Measurements from ENCODE around the gene SRGAP3.

SRGAP3 gene

GRCh38 chr3:9081184-9081818, 168.1 kb downstream of the SRGAP3 start:
- no peaks in the 10 kb centered on the region for H3K9me3 ChIP-seq (ENCODE audit: low read length)
- H3K4me1 ChIP-seq (ENCODE audit: insufficient read depth, low read length, severe bottlenecking), result no peaks in the 10 kb centered on the region
- no peaks in the 10 kb centered on the region; the same call in 1 of the 2 replicates for H3K27me3 ChIP-seq (ENCODE audit: insufficient read depth, low read length)
- H3K9me2 ChIP-seq (ENCODE audit: low read depth, low read length), result no peaks in the 10 kb centered on the region
- H3K4me2 ChIP-seq (ENCODE audit: low read length), result no peak overlapping the region
- no peak overlapping the region for H3K9ac ChIP-seq (ENCODE audit: low read length)
- no peaks in the 10 kb centered on the region for H3F3A ChIP-seq (ENCODE audit: insufficient read depth, low read length)
- no peaks in the 10 kb centered on the region for H3K79me2 ChIP-seq (ENCODE audit: insufficient read depth, low read length)
- no peaks in the 10 kb centered on the region for H4K20me1 ChIP-seq (ENCODE audit: insufficient read depth, low read length)
- no peak overlapping the region for H3K4me3 ChIP-seq (ENCODE audit: low read depth, low read length, poor library complexity, severe bottlenecking)
- H3K27ac ChIP-seq (ENCODE audit: low read depth, low read length, poor library complexity, severe bottlenecking), result no peak overlapping the region
- TF ChIP-seq CTCF (IDR thresholded peaks at IDR 0.05; ENCODE audit: low read length) (no peak), EZH2 (IDR thresholded peaks at IDR 0.05; ENCODE audit: borderline replicate concordance, low read length) (no peak)
- no peaks in the 10 kb centered on the region for H3K36me3 ChIP-seq (ENCODE audit: insufficient read depth, low read length)
- H2AFZ ChIP-seq (ENCODE audit: low read length), result no peak overlapping the region

- no peak overlapping the region for H3K4me2 ChIP-seq (ENCODE audit: low read length)
- H3K9me3 ChIP-seq (ENCODE audit: low read length), result no peaks in the 10 kb centered on the region
- H3F3A ChIP-seq (ENCODE audit: insufficient read depth, low read length), result no peaks in the 10 kb centered on the region
- H3K27ac ChIP-seq (ENCODE audit: low read depth, low read length, poor library complexity, severe bottlenecking), result no peak overlapping the region
- no peaks in the 10 kb centered on the region for H3K79me2 ChIP-seq (ENCODE audit: insufficient read depth, low read length)
- no peaks in the 10 kb centered on the region for H4K20me1 ChIP-seq (ENCODE audit: insufficient read depth, low read length)
- no peaks in the 10 kb centered on the region for H3K36me3 ChIP-seq (ENCODE audit: insufficient read depth, low read length)
- H3K4me1 ChIP-seq (ENCODE audit: insufficient read depth, low read length, severe bottlenecking), result no peaks in the 10 kb centered on the region
- H3K9me2 ChIP-seq (ENCODE audit: low read depth, low read length), result no peaks in the 10 kb centered on the region
- H2AFZ ChIP-seq (ENCODE audit: low read length), result no peak overlapping the region
- H3K4me3 ChIP-seq (ENCODE audit: low read depth, low read length, poor library complexity, severe bottlenecking), result no peak overlapping the region
- H3K27me3 ChIP-seq (ENCODE audit: insufficient read depth, low read length), result no peaks in the 10 kb centered on the region; the same call in 1 of the 2 replicates
- TF ChIP-seq EZH2 (IDR thresholded peaks at IDR 0.05; ENCODE audit: borderline replicate concordance, low read length), result no peak
- TF ChIP-seq CTCF (IDR thresholded peaks at IDR 0.05; ENCODE audit: low read length), result no peak
- no peak overlapping the region for H3K9ac ChIP-seq (ENCODE audit: low read length)
These were observed 169.3 kb downstream of the SRGAP3 start for GRCh38 chr3:9080163-9080562.

GRCh38 chr3:9079676-9080075, 169.8 kb downstream of the SRGAP3 start:
- H3K4me1 ChIP-seq (ENCODE audit: insufficient read depth, low read length, severe bottlenecking), result no peaks in the 10 kb centered on the region

More at GRCh38 chr3:9079676-9080075, 169.8 kb downstream of the SRGAP3 start:
- Histone ChIP-seq H3K4me3 (ENCODE audit: low read depth, low read length, poor library complexity, severe bottlenecking) (no peak overlapping the region), H2AFZ (ENCODE audit: low read length) (no peak overlapping the region), H3F3A (ENCODE audit: insufficient read depth, low read length) (no peaks in the 10 kb centered on the region), H4K20me1 (ENCODE audit: insufficient read depth, low read length) (no peaks in the 10 kb centered on the region), H3K27me3 (ENCODE audit: insufficient read depth, low read length) (no peaks in the 10 kb centered on the region; the same call in 1 of the 2 replicates), H3K4me2 (ENCODE audit: low read length) (no peak overlapping the region), H3K79me2 (ENCODE audit: insufficient read depth, low read length) (no peaks in the 10 kb centered on the region), H3K9ac (ENCODE audit: low read length) (no peak overlapping the region), H3K36me3 (ENCODE audit: insufficient read depth, low read length) (no peaks in the 10 kb centered on the region), H3K27ac (ENCODE audit: low read depth, low read length, poor library complexity, severe bottlenecking) (no peak overlapping the region), H3K9me2 (ENCODE audit: low read depth, low read length) (no peaks in the 10 kb centered on the region), H3K9me3 (ENCODE audit: low read length) (no peaks in the 10 kb centered on the region)
- no peak for TF ChIP-seq EZH2 (IDR thresholded peaks at IDR 0.05; ENCODE audit: borderline replicate concordance, low read length)
- TF ChIP-seq CTCF (IDR thresholded peaks at IDR 0.05; ENCODE audit: low read length), result no peak
